ENCODE results near the gene RAB11FIP2.

Gene RAB11FIP2

DNA sequence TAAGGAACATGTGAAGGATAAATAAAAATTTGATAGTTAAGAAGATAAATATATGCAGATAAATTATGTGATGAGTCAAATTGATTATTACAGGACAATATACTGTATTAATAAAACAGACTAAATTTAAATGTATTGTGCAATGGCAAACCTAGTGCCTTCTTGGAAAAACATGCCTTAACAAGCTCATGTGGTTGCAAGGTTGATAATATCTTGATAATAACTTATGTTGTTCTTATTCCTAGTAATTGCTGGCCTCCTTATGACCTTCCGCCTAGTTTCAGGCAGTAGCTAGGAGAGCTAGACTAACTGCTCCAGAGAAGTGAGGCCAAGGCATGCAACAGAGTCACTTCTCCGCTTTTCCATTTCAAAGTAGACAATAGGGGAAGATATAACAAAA is 7.6 kb upstream of the RAB11FIP2 start:
- no peak overlapping the region for H3K4me3 ChIP-seq (ENCODE audit: low read depth in 1 of 5, low read length in 5 of 5)
- H3K27ac ChIP-seq (ENCODE audit: low read depth, low read length) = no peak overlapping the region
- no peaks in the 10 kb centered on the region for H3K9me3 ChIP-seq (ENCODE audit: control insufficient read depth in 5 of 5, low read length in 5 of 5)
- H3K36me3 ChIP-seq (ENCODE audit: control insufficient read depth in 5 of 5, insufficient read depth in 5 of 5, low read length in 5 of 5) = no peaks in the 10 kb centered on the region
- no peaks in the 10 kb centered on the region for H3K4me1 ChIP-seq (ENCODE audit: control insufficient read depth in 5 of 5, insufficient read depth in 5 of 5, low read length in 5 of 5)
- H3K9ac ChIP-seq (ENCODE audit: low read length in 5 of 5) = no peak overlapping the region
- no peaks in the 10 kb centered on the region for H3K27me3 ChIP-seq (ENCODE audit: control insufficient read depth in 5 of 5, insufficient read depth in 4 of 5, low read length in 5 of 5)

DNA sequence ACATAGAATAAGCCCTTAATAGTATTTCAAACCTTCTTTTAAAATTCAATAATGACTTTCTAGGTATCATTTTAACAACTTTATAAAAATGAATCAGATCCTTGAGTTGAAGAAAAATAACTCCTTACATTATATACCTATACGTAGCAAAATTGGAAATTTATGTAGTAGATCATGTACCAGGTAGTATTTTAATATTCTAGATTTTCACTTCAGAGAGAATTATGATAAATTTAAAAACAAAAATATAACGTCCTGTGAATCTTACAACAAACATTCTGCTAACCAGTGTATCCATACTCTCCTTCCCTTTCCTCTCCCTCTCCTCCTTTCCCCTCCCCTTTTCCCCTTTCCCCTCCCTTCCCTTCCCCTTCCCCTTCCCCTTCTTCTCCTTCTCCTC is 6.1 kb upstream of the RAB11FIP2 start:
- no peak overlapping the region for H3K9ac ChIP-seq (ENCODE audit: low read length in 5 of 5)
- no peaks in the 10 kb centered on the region for H3K27me3 ChIP-seq (ENCODE audit: control insufficient read depth in 5 of 5, insufficient read depth in 4 of 5, low read length in 5 of 5)
- no peak overlapping the region for H3K27ac ChIP-seq (ENCODE audit: low read depth, low read length)
- no peaks in the 10 kb centered on the region for H3K4me1 ChIP-seq (ENCODE audit: control insufficient read depth in 5 of 5, insufficient read depth in 5 of 5, low read length in 5 of 5)
- H3K4me3 ChIP-seq (ENCODE audit: low read depth in 1 of 5, low read length in 5 of 5) = no peak overlapping the region
- H3K36me3 ChIP-seq (ENCODE audit: control insufficient read depth in 5 of 5, insufficient read depth in 5 of 5, low read length in 5 of 5) = no peaks in the 10 kb centered on the region
- H3K9me3 ChIP-seq (ENCODE audit: control insufficient read depth in 5 of 5, low read length in 5 of 5) = no peaks in the 10 kb centered on the region

DNA sequence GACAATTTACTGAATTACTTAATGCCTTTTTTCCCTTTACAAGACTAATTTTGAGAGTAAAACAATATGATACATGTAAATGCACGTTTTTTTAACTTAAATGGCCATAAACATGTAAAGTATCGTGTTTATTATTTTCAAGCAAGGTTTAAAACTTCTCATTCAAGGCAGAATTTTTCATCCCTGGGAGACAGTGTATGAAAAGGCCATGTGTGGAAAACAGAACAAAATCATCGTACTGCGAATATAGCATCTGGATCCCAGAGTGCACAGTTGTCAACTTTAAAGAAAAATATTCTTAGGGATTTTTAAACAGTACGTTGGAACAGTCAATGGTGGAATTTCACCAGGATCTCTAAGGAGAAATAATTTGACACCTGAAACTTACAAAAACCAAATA is 1.1 kb upstream of the RAB11FIP2 start:
- no peaks in the 10 kb centered on the region for H3K36me3 ChIP-seq (ENCODE audit: control insufficient read depth in 5 of 5, insufficient read depth in 5 of 5, low read length in 5 of 5)
- H3K4me1 ChIP-seq (ENCODE audit: control insufficient read depth in 5 of 5, insufficient read depth in 5 of 5, low read length in 5 of 5) = peaks cover 2 to 29% (median 22%) of the 10 kb centered on the region in 5 donors
- no peak overlapping the region for H3K4me3 ChIP-seq (ENCODE audit: low read depth in 1 of 5, low read length in 5 of 5)
- H3K9me3 ChIP-seq (ENCODE audit: control insufficient read depth in 5 of 5, low read length in 5 of 5) = no peaks in the 10 kb centered on the region
- no peak overlapping the region for H3K27ac ChIP-seq (ENCODE audit: low read depth, low read length)
- no peaks in the 10 kb centered on the region for H3K27me3 ChIP-seq (ENCODE audit: control insufficient read depth in 5 of 5, insufficient read depth in 4 of 5, low read length in 5 of 5)
- H3K9ac ChIP-seq (ENCODE audit: low read length in 5 of 5) = no peak overlapping the region

DNA sequence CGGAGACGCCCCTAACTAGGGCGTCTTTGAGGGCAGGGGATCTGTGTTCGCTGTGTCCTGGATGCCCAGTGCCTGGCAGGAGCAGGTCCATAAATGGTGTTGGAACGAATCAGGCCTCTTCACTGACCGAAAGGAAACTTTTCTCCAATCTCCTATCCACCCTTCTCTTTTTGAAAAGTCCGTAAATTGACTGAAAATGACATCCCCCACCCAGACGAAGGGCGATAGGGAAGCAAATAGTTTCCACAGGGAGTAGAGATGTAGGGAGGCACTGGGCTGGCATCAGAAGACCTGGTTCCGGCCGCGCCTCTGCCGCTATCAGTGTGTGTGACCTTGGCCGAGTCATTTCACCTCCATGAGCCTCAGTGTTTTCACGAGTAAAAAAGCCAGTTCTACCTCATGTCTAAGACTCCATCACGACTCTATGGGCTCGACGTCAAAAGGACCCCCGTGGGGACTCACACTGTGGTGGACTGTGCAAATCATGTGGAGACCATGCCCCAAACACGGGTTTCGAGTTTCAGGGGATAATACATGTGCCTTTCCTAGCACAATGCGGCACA is 497 bp upstream of the RAB11FIP2 start:
- Histone ChIP-seq H3K27ac (ENCODE audit: low read depth, low read length) (peak overlapping the region; percentile 76), H3K4me3 (ENCODE audit: low read depth in 1 of 5, low read length in 5 of 5) (peak overlapping the region; percentile 63 to 88 (median 87)), H3K9me3 (ENCODE audit: control insufficient read depth in 5 of 5, low read length in 5 of 5) (no peaks in the 10 kb centered on the region), H3K4me1 (ENCODE audit: control insufficient read depth in 5 of 5, insufficient read depth in 5 of 5, low read length in 5 of 5) (peaks cover 2 to 31% (median 25%) of the 10 kb centered on the region in 5 donors), H3K36me3 (ENCODE audit: control insufficient read depth in 5 of 5, insufficient read depth in 5 of 5, low read length in 5 of 5) (no peaks in the 10 kb centered on the region), H3K9ac (ENCODE audit: low read length in 5 of 5) (peak overlapping the region in 3 of 5 donors; percentile 58 to 76 (median 73)), H3K27me3 (ENCODE audit: control insufficient read depth in 5 of 5, insufficient read depth in 4 of 5, low read length in 5 of 5) (no peaks in the 10 kb centered on the region)

DNA sequence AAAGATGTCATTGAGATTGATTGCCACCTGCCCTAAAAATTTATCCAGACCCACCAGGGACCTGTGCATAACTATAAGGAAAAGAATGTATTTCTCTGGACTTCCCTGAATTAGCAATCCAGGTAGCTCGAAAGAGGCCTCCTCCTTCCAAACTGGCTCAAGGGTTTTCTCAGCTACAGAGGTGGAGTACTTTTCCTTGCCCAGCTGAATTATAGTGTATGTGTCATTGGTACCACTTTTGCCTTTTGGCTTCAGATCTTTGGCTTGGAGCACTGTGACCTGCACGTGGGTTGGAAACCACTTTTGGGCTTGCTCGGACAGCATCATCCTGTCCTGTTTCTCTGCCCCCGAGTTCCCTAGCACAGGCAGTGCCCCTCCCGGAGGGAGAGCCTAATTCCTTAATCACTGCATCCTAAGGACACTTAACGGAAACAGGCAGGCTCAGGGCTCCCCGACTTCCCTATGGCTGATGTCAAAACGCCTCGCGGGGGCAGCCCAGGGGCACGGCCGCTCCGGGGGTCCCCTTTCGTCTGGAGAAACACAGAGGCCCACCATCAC is 825 bp downstream of the RAB11FIP2 start:
- no peaks in the 10 kb centered on the region for H3K9me3 ChIP-seq (ENCODE audit: control insufficient read depth in 5 of 5, low read length in 5 of 5)
- peak overlapping the region in 4 of 5 donors; percentile 84 to 91 (median 88) for H3K9ac ChIP-seq (ENCODE audit: low read length in 5 of 5)
- H3K27ac ChIP-seq (ENCODE audit: low read depth, low read length) = peak overlapping the region; percentile 76
- H3K27me3 ChIP-seq (ENCODE audit: control insufficient read depth in 5 of 5, insufficient read depth in 4 of 5, low read length in 5 of 5) = no peaks in the 10 kb centered on the region
- peak overlapping the region; percentile 63 to 95 (median 87) for H3K4me3 ChIP-seq (ENCODE audit: low read depth in 1 of 5, low read length in 5 of 5)
- no peaks in the 10 kb centered on the region for H3K36me3 ChIP-seq (ENCODE audit: control insufficient read depth in 5 of 5, insufficient read depth in 5 of 5, low read length in 5 of 5)
- peaks cover 2 to 39% (median 25%) of the 10 kb centered on the region in 5 donors for H3K4me1 ChIP-seq (ENCODE audit: control insufficient read depth in 5 of 5, insufficient read depth in 5 of 5, low read length in 5 of 5)

DNA sequence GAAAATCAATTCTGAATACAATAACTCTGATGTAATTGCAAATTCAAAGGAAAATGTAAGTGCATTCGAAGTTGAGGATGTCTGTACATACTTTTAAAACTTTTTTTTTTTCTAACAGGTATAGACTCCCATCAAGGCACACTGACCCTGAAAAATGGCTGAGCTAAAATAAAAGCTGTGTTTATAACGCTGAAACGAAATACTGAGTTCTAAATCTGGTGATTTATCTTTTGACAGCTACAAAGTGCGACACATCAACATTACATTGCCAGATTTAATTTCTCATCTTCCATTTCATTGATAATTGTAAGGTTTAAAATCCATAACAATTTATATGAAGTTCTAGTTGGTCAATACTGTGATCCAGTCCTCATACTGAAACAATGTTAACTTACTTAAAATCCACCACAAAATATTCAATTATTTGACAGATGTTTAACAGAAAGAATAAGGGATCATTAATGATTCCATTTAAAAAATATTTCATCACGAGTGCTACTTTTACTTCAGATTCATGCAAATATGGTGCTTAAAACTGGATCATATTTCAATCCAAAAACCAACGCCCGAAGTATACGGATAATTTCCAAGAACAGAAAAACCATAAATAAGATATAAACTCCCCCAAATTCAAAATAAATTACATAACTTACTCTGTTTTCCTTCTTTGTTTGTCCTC is 1.4 kb downstream of the RAB11FIP2 start:
- H3K36me3 ChIP-seq (ENCODE audit: control insufficient read depth in 5 of 5, insufficient read depth in 5 of 5, low read length in 5 of 5) = no peaks in the 10 kb centered on the region
- no peaks in the 10 kb centered on the region for H3K9me3 ChIP-seq (ENCODE audit: control insufficient read depth in 5 of 5, low read length in 5 of 5)
- peaks cover 2 to 39% (median 25%) of the 10 kb centered on the region in 5 donors for H3K4me1 ChIP-seq (ENCODE audit: control insufficient read depth in 5 of 5, insufficient read depth in 5 of 5, low read length in 5 of 5)
- peak overlapping the region; percentile 49 to 91 (median 87) for H3K9ac ChIP-seq (ENCODE audit: low read length in 5 of 5)
- peak overlapping the region; percentile 76 for H3K27ac ChIP-seq (ENCODE audit: low read depth, low read length)
- no peaks in the 10 kb centered on the region for H3K27me3 ChIP-seq (ENCODE audit: control insufficient read depth in 5 of 5, insufficient read depth in 4 of 5, low read length in 5 of 5)
- peak overlapping the region in 4 of 5 donors; percentile 63 to 95 (median 86) for H3K4me3 ChIP-seq (ENCODE audit: low read depth in 1 of 5, low read length in 5 of 5)

DNA sequence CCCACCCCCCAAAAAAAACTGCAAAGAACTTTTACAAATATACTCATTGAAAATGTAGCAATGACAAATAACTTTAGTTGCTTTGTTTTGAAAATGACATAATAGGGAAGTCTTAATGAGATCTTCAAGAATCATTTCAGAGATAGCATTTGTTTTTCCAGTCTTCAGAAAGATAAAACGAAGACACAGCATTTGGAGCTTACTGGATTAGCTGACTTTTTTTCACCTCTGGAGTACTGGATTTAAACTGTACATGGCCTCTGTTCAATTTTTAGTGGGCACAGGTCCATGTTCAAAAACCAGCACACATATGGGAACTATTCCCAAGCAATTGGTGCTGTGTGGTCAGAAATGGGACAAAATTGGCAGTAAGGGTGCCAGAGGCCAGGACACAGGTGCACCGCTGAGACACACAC is 3.9 kb downstream of the RAB11FIP2 start:
- Histone ChIP-seq H3K9me3 (ENCODE audit: control insufficient read depth in 5 of 5, low read length in 5 of 5) (no peaks in the 10 kb centered on the region), H3K4me1 (ENCODE audit: control insufficient read depth in 5 of 5, insufficient read depth in 5 of 5, low read length in 5 of 5) (peaks cover 2 to 39% (median 27%) of the 10 kb centered on the region in 5 donors), H3K27me3 (ENCODE audit: control insufficient read depth in 5 of 5, insufficient read depth in 4 of 5, low read length in 5 of 5) (no peaks in the 10 kb centered on the region), H3K9ac (ENCODE audit: low read length in 5 of 5) (peak overlapping the region in 1 of 5 donors; percentile 25), H3K36me3 (ENCODE audit: control insufficient read depth in 5 of 5, insufficient read depth in 5 of 5, low read length in 5 of 5) (no peaks in the 10 kb centered on the region), H3K4me3 (ENCODE audit: low read depth in 1 of 5, low read length in 5 of 5) (no peak overlapping the region), H3K27ac (ENCODE audit: low read depth, low read length) (no peak overlapping the region)

DNA sequence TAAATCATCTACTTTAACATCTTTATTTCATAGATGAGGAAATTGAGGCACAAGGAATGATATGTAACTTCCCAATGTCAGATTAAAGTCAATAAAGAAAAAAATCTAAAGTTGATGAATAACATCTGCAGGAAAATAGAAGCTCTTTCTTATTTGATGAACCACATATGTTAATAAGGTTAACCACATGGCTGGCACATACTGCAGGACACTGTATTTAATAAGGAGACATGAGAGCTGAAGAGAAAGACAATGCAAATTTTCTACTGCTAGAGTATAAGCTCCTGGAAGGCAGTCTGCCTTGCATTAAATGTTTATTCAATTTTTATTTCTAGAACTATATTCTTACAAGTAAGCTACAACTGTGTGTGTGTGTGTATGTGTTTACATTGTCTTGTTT is 4.4 kb downstream of the RAB11FIP2 start:
- H3K9ac ChIP-seq (ENCODE audit: low read length in 5 of 5) = peak overlapping the region in 1 of 5 donors; percentile 25
- no peak overlapping the region for H3K4me3 ChIP-seq (ENCODE audit: low read depth in 1 of 5, low read length in 5 of 5)
- no peak overlapping the region for H3K27ac ChIP-seq (ENCODE audit: low read depth, low read length)
- H3K27me3 ChIP-seq (ENCODE audit: control insufficient read depth in 5 of 5, insufficient read depth in 4 of 5, low read length in 5 of 5) = no peaks in the 10 kb centered on the region
- H3K9me3 ChIP-seq (ENCODE audit: control insufficient read depth in 5 of 5, low read length in 5 of 5) = no peaks in the 10 kb centered on the region
- no peaks in the 10 kb centered on the region for H3K36me3 ChIP-seq (ENCODE audit: control insufficient read depth in 5 of 5, insufficient read depth in 5 of 5, low read length in 5 of 5)
- peaks cover 2 to 37% (median 25%) of the 10 kb centered on the region in 5 donors for H3K4me1 ChIP-seq (ENCODE audit: control insufficient read depth in 5 of 5, insufficient read depth in 5 of 5, low read length in 5 of 5)

DNA sequence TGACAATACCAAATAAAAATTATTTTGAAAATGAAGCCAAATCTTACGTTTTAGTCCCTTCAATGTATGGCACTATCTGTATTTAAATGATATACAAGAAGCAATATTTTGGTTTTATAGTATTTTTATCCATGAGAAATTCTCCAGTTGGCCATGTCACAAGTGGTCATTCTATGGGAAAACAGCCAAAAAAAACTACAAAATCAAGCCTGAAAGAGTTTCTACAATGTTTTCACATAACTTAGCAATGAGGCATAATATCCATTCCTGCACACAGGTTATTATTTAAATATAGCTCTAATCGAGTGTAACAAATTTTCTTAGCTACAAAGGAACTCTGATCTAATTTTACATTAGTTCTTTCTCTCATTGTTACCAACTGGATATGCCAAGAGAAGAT is 5.4 kb downstream of the RAB11FIP2 start:
- no peak overlapping the region for H3K27ac ChIP-seq (ENCODE audit: low read depth, low read length)
- no peaks in the 10 kb centered on the region for H3K9me3 ChIP-seq (ENCODE audit: control insufficient read depth in 5 of 5, low read length in 5 of 5)
- peaks cover 2 to 33% (median 20%) of the 10 kb centered on the region in 5 donors for H3K4me1 ChIP-seq (ENCODE audit: control insufficient read depth in 5 of 5, insufficient read depth in 5 of 5, low read length in 5 of 5)
- no peaks in the 10 kb centered on the region for H3K36me3 ChIP-seq (ENCODE audit: control insufficient read depth in 5 of 5, insufficient read depth in 5 of 5, low read length in 5 of 5)
- H3K4me3 ChIP-seq (ENCODE audit: low read depth in 1 of 5, low read length in 5 of 5) = no peak overlapping the region
- H3K27me3 ChIP-seq (ENCODE audit: control insufficient read depth in 5 of 5, insufficient read depth in 4 of 5, low read length in 5 of 5) = no peaks in the 10 kb centered on the region
- no peak overlapping the region for H3K9ac ChIP-seq (ENCODE audit: low read length in 5 of 5)

DNA sequence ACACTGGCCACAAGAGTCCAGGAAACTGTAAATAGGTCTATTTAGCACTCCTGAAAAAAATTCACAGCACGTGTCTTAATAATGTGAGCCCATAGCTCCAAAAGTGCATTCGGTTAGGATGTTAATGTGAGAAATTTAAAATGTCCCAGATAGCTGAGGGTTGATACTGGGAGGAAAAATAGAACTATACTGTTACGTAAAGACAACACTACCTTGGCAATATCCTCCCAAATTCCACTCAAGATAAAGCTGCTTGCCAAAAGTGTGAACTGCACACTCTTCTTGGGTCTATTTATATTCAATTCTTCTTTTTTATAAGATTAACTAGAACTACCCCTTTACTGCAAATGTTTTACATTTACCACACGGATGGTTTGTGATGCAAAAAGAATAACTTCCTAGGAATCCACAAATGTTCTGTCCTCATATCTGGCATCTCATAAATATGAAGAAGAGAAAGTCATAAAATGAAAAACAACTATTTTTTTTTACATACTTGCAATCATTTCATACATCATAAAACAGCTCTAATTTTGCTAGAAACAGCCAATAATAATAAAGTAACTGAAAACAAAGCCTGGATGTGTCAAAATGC is 10.4 kb downstream of the RAB11FIP2 start:
- H3K27me3 ChIP-seq (ENCODE audit: control insufficient read depth in 5 of 5, insufficient read depth in 4 of 5, low read length in 5 of 5) = no peaks in the 10 kb centered on the region
- H3K4me1 ChIP-seq (ENCODE audit: control insufficient read depth in 5 of 5, insufficient read depth in 5 of 5, low read length in 5 of 5) = peaks cover 0 to 6% (median 4%) of the 10 kb centered on the region in 5 donors
- no peak overlapping the region for H3K27ac ChIP-seq (ENCODE audit: low read depth, low read length)
- H3K9ac ChIP-seq (ENCODE audit: low read length in 5 of 5) = no peak overlapping the region
- peaks cover 0 to 14% (median 5%) of the 10 kb centered on the region in 5 donors for H3K36me3 ChIP-seq (ENCODE audit: control insufficient read depth in 5 of 5, insufficient read depth in 5 of 5, low read length in 5 of 5)
- no peaks in the 10 kb centered on the region for H3K9me3 ChIP-seq (ENCODE audit: control insufficient read depth in 5 of 5, low read length in 5 of 5)
- H3K4me3 ChIP-seq (ENCODE audit: low read depth in 1 of 5, low read length in 5 of 5) = no peak overlapping the region
